HL-60 (cell line): ENCODE results near the gene CRELD1.
A peak's percentile ranks its signal among the peaks of the same experiment; 100 is the strongest.

ENCODE experiments used
- DNase-seq, 2 experiments: peaks; one replicate each; pipeline ENCODE4 v3.0.0-alpha.2; 2010 to 2020; ENCODE audit warnings: low read depth in 1 of 2, low spot score in 1 of 2
- H3K27ac ChIP-seq: fragments of 250-450 bp; sonication (Bioruptor Pico); replicated peaks from 2 replicates; pipeline ENCODE4 v1.5.1; 2020; ENCODE audit warnings: mild to moderate bottlenecking, moderate library complexity
- H3K27me3 ChIP-seq: fragments of 250-450 bp; sonication (Bioruptor Pico); 2 replicates; pipeline ENCODE4 v1.5.1; 2021; ENCODE audit warnings: mild to moderate bottlenecking, moderate library complexity; ENCODE audit not compliant: insufficient read depth, poor library complexity, severe bottlenecking
- H3K4me3 ChIP-seq: replicated peaks from 2 replicates; pipeline ENCODE4 v1.5.1; 2011; ENCODE audit warnings: mild to moderate bottlenecking, control low read depth, low read length; ENCODE audit not compliant: insufficient read depth
- GABPA ChIP-seq: IDR thresholded peaks from 2 replicates; pipeline ENCODE4 v1.6.1; 2012; ENCODE audit warnings: low read depth
- POLR2AphosphoS5 ChIP-seq: IDR thresholded peaks from 2 replicates; pipeline ENCODE4 v1.6.1; 2012; ENCODE audit warnings: low read depth
- SPI1 ChIP-seq: IDR thresholded peaks from 2 replicates; pipeline ENCODE4 v1.6.1; 2012; ENCODE audit warnings: low read depth, mild to moderate bottlenecking, borderline replicate concordance
- TF ChIP-seq, protein P1 (sequence below): IDR thresholded peaks from one replicate; pipeline ENCODE4 v1.5.1; 2011; ENCODE audit warnings: low read length, control low read depth, inconsistent platforms; ENCODE audit not compliant: insufficient read depth
- TF ChIP-seq, protein P2 (sequence below): IDR thresholded peaks from 2 replicates; pipeline ENCODE4 v1.6.1; 2012; ENCODE audit warnings: low read depth; ENCODE audit not compliant: insufficient replicate concordance

Gene CRELD1

DNA sequence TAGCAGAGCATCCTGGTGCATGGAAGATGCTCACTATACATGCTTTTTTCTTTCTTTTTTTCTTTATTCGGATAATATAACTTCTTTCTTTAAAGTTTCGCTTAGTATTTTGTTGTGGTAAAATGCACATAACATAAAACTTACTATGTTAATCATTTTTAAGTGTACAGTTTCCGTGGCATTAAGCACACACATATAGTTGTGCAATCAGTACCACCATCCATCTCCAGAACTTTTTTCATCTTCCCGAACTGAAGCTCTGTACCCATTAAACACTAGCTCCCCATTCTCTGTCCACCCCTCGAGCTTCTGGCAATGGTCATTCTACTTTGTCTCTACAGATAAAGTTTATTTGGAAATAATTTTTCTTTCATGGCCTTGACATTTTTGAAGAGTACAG lies 44.2 kb upstream of the CRELD1 start:
- TF ChIP-seq, protein P1, sequence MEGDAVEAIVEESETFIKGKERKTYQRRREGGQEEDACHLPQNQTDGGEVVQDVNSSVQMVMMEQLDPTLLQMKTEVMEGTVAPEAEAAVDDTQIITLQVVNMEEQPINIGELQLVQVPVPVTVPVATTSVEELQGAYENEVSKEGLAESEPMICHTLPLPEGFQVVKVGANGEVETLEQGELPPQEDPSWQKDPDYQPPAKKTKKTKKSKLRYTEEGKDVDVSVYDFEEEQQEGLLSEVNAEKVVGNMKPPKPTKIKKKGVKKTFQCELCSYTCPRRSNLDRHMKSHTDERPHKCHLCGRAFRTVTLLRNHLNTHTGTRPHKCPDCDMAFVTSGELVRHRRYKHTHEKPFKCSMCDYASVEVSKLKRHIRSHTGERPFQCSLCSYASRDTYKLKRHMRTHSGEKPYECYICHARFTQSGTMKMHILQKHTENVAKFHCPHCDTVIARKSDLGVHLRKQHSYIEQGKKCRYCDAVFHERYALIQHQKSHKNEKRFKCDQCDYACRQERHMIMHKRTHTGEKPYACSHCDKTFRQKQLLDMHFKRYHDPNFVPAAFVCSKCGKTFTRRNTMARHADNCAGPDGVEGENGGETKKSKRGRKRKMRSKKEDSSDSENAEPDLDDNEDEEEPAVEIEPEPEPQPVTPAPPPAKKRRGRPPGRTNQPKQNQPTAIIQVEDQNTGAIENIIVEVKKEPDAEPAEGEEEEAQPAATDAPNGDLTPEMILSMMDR, result no peak
- TF ChIP-seq POLR2AphosphoS5, result no peak
- Histone ChIP-seq H3K27me3 (no peaks in the 10 kb centered on the region), H3K27ac (no peak overlapping the region; the same call in 1 of the 2 replicates), H3K4me3 (no peak overlapping the region)
- no peak for DNase-seq

DNA sequence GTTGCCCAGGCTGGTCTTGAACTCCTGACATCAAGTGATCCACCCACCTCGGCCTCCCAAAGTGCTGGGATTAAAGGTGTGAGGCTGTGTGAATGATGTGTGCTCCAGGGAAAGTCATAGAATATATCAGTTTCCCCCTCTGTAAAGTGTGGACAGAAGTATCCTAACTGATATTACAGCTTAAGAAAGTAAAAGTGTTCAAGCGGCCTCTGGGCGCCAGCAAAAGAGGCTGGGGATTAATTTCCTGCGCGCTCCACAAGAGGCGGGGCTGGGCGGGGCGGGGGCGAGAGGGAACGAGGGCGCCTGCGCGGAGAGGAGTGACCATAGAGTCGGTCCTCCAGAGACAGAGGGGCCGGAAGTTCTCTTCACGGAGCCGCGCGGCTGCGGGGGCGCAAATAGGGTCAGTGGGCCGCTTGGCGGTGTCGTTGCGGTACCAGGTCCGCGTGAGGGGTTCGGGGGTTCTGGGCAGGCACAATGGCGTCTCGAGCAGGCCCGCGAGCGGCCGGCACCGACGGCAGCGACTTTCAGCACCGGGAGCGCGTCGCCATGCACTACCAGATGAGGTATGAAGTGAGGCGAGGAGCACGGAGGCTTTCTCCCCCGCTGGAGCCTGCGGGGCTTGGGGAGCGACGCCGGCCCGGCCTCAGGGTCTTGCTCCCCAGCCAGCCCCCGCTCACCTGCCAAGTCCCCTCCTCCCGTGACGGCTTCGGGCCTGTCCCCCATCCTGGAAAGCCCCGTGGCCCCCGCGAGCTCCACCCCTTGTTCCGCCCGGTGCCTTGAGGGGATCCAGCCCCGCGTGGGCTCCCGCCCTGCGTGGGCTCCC lies 43.2 kb upstream of the CRELD1 start, which contains the start of gene JAGN1:
Gene JAGN1 (plus strand): TSS at position 362 of the 823 bp plus-strand sequence. CDS start 113 bp downstream, at position 475.
- peak within 1 kb of the TSS; percentile 84 for H3K4me3 ChIP-seq
- H3K27ac ChIP-seq, result peak within 1 kb of the TSS; percentile 96
- H3K27me3 ChIP-seq, result no peaks in the 10 kb centered on the region
- peak; percentile 83 to 86 for DNase-seq
- TF ChIP-seq, protein P1, result no peak
- TF ChIP-seq POLR2AphosphoS5 (peak; percentile 94), GABPA (peak; percentile 72), SPI1 (no peak)
- TF ChIP-seq, protein P2, sequence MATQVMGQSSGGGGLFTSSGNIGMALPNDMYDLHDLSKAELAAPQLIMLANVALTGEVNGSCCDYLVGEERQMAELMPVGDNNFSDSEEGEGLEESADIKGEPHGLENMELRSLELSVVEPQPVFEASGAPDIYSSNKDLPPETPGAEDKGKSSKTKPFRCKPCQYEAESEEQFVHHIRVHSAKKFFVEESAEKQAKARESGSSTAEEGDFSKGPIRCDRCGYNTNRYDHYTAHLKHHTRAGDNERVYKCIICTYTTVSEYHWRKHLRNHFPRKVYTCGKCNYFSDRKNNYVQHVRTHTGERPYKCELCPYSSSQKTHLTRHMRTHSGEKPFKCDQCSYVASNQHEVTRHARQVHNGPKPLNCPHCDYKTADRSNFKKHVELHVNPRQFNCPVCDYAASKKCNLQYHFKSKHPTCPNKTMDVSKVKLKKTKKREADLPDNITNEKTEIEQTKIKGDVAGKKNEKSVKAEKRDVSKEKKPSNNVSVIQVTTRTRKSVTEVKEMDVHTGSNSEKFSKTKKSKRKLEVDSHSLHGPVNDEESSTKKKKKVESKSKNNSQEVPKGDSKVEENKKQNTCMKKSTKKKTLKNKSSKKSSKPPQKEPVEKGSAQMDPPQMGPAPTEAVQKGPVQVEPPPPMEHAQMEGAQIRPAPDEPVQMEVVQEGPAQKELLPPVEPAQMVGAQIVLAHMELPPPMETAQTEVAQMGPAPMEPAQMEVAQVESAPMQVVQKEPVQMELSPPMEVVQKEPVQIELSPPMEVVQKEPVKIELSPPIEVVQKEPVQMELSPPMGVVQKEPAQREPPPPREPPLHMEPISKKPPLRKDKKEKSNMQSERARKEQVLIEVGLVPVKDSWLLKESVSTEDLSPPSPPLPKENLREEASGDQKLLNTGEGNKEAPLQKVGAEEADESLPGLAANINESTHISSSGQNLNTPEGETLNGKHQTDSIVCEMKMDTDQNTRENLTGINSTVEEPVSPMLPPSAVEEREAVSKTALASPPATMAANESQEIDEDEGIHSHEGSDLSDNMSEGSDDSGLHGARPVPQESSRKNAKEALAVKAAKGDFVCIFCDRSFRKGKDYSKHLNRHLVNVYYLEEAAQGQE, result peak; percentile 68

DNA sequence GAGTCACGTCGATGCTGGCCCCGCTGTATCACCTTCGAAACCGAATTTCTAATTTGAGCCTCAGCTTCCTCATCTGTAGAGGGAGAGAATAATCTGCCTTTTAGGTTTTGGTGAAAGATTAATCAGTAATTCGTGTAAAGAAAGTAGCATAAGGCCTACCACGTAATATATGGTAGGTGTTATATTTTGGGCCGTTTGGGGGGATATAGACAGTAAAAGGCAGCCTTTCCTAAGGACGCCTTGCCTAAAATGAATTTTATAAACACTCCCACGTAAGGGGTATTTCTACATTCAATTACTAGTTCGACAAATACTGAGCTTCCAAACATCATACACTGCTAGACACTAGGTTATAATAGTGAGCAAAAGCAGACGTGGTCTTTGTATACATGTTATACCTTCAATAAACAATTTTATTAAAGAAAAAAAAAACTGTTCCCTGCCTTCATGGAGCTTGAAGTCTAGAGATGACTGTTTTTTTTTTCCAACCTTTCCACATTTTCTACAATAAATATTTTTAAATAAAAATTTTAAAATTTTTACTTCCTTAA lies 42.5 kb upstream of the CRELD1 start:
- Histone ChIP-seq H3K4me3 (peak overlapping the region; percentile 84), H3K27me3 (no peaks in the 10 kb centered on the region), H3K27ac (peak overlapping the region; percentile 96)
- no peak for DNase-seq
- TF ChIP-seq, protein P2, result no peak
- TF ChIP-seq, protein P1, result no peak
- no peak for TF ChIP-seq SPI1
- TF ChIP-seq GABPA, result no peak
- no peak for TF ChIP-seq POLR2AphosphoS5
